NCI-H187 (cell line): Measurements from ENCODE around the gene FRMD4A.
"Not testable (repeated sequence)": the region's sequence is repeated elsewhere in the genome, so short reads cannot be mapped to it uniquely, and the experiment has no call there.

Experiments used
- DNase-seq, 2 experiments: peaks; one replicate each; lab custom pipeline; 2025; lab: John Stamatoyannopoulos, UW

FRMD4A gene

DNA sequence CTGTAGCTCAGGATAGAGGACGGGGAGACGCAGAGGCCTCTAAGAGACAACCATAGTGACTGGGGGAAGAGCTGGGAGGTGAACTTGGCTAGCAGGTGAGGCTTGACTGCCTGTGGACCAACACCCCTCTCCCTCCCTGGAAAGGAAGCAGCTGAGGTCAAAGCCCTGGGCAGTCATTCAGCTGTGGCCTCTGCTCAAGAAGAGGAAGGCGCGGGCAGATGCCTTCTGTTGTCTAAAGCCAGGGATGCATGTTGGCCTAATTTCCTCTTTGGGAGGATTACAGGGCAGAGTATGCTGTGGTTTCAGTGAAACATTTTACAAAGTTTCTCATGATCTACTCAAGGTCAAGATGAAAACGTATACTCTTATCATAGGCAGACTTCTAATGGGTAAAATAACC lies 416.8 kb downstream of the FRMD4A start:
- DNase-seq: no peak

DNA sequence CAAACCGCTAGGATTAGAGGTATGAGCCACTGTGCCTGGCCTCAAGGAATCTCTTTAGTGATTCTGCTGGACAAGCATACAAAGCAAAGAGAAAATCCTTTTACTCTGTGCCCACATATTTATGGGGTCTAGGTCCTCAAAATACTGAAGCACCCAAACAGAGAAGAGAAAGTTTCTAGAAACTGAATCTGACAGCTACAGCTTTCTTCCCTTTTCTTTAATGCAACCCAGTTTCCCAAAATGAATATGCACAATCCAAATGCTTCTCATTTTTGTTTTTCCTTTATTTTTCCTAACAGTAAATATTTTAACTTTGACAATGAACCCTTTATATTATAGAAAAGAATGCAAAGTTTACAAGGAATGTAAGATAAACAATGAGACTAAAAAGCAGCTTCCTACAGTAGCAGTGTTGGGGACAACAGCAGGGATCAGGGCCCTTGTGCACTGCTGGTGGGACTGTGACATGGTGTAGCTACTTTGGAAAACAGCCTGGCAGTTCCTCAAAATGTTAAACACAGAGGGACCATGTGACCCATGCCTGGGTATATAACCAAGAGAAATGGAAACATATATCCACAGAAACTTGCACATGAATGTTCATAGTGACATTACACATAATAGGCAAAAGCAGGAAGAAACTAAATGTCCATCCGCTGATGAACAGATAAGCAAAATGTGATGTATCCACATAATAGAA lies 418.8 kb downstream of the FRMD4A start:
- DNase-seq: no peak

DNA sequence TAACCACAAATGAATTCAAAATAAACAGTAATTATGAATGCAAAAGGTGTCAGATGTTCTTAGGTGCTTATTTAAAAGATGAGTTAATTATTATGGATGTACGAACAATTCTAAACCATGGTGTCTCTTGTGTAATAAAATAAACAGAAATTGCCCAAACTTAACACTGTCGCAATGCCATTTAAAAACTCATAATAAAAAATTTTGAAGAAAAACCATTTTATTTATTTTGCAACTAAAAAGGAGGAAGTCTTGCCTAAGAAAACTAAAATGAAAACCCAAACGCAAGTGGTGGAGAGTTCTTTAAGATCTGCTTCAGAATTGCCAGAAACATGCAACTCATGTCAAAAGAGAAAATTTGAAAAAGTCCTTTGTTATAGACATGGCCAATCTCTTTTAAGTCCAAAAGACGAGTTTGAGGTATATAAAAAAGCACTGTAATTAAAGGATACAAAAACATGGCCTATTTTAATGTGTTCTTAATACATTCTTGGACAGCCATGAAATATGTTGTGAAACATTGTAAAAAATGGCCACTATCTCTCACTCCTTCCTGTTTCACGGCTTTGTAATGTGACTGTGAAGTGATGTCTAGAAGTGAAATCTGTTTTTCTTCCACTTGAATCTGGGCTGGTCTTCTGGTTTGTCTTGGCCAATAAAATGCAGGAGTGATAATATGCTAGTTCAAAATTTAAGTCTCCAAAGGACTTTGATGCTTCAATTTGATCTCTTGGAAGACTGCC lies 421.0 kb downstream of the FRMD4A start:
- no peak for DNase-seq

DNA sequence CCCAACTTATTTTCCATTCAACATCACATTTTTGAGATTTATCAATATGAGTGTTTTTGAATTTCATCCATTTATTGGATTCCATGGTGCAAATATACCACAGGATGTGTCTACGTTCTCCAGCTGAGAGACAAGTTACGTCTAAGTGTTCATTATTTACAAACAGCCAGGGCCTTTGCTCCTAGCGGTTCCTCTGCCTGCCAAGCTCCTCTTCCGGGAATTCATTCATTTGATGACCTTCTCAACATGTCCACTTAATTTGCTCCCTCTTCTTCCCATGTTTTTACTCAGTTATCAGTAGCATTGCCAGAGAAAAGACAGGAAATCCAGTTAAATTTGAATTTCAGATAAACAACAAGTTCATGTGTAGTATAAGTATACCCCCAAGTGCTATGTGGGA lies 422.2 kb downstream of the FRMD4A start:
- no peak for DNase-seq

DNA sequence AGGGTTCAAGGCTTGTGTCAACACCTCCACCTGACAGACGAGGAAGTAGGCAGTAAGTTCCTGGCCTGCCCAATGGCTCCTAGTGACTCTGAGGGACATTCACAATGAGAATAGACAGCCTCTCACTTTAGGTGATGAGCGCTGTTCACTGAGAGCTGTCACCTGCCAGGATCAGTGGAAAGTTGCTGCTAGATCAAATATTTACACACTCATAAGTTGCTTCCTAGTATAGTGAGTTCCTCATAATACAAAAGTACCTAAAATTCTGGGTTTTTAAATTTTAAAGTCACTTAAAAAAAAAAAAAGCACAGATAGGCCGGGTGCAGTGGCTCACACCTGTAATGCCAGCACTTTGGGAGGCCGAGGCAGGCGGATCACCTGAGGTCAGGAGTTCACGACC lies 423.2 kb downstream of the FRMD4A start:
- DNase-seq: no peak

DNA sequence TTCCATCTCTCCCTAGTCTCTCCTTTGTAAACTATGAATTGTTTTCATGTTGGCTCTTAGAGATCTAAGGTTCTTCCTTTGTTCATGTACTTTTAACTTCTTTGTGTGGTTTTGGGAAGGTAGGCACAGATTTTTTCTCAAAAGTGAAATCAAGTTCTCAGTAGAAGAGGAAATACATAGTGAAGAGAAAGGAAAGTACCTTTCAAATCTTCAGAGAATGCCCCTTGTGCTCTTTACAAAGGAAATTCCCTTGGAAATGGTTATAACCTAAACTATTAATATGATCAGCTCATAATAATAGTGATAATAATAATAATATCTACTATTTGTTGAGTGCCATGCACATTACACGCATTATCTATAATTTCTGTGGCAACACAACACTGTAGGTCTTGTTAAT lies 425.4 kb downstream of the FRMD4A start:
- no peak for DNase-seq

DNA sequence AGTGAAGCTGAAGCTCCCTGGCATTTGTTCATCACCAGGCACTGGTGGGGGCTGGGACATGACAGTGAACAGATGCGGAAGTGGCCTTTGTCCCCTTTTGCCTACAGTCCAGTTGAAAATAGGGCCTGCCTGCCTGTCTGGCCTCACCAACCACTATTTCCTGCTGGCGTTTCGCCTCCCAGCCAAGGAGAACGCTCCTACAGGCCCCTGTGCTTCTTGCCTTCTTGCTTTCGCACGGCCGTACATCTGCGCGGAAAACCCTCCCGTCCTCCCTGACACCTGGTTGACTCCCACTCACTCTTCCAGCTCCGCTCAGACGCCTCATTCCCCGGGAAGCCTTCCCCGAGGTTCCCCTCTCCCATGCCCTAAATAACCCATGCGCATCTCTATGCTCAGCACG lies 426.7 kb downstream of the FRMD4A start:
- DNase-seq: no peak

DNA sequence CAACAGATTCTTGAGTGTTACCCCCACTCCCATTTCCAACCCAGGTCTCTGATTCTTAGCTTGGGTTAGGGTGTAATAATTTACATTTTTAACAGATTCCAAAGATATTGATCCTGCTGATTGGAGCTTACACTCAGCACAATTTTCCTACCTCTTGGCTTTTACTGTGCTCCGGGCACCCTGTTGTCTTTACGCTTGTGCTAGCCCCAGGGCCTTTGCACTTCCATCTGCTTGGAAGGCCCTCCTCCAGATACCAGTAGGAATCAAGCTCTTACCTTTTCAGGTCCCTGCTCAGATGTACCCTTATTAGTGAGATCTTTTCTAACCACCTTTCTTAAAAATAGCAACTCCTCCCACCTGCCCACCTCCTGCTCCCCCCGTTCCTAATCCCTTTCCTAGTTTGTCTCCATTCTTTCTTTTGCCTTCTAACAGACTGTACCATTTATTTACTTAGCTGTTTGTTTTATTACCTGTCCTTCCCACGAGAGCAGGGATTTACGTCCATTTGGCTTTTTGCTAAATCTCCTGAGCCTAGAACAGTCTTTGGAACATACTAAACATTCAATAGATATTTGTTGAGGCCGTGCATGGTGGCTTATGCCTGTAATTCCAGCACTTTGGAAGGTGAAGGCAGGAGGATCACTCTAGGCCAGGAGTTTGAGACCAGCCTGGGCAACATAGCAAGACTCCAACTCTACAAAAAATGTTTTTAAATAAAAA lies 427.7 kb downstream of the FRMD4A start:
- no peak for DNase-seq

DNA sequence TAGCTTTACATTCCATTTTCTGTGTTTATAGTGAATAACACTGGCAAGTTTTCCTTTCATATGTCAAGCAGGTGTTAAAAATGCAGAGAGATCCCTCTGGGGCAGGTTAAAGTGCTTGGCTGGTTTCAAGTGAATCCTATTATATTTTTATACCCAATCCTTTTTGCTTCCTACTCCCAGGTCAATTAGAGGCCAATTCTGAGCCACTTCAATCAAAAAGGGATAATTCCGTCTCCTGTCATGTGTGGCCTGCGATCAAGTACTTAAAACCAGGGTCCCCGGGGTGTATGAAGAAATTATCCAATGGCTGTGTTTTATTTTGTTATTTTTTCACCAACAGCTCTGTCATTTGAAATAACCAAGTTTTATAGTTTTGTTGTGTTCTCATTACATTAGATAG lies 430.8 kb downstream of the FRMD4A start:
- DNase-seq: no peak

DNA sequence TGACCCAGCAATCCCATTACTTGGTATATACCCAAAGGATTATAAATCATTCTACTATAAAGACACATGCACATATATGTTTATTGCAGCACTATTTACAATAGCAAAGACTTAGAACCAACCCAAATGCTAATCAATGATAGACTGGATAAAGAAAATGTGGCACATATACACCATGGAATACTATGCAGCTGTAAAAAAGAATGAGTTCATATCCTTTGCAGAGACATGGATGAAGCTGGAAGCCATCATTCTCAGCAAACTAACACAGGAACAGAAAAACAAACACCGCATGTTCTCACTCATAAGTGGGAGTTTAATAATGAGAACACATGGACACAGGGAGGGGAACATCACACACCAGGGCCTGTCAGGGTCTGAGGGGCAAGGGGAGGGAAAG lies 434.6 kb downstream of the FRMD4A start:
- DNase-seq: not testable (repeated sequence)

DNA sequence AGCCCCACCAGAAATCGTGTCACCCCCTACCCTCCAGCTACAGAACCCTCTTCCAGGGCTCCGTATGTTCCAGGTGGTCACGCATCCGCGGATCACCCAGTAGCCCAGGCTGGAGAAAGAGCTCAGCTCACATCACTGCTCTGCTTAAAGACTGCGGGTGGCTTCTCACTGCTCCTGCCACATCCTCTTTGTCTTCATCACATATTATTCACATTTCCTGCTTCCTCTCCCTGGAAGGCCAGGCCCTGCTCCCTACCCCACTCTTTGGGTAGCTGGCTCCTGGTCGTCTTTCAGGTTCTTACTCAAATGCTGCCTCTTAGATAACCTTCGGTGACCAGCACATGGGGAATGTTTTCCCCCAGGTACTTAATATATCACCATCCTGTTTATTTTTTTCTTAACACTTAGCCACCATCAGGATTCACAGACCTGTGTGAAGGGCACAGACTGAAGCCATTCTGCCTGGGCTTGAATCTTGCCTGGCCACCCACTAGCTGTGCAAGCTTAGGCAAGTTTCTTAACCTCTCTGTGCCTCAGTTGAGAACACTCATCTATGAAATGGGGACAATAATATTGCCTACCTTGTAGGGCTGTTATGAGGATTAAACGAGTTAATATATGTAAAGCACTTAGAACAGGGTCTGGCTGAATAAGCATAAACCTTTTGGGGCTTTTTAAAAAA lies 436.2 kb downstream of the FRMD4A start:
- no peak for DNase-seq

DNA sequence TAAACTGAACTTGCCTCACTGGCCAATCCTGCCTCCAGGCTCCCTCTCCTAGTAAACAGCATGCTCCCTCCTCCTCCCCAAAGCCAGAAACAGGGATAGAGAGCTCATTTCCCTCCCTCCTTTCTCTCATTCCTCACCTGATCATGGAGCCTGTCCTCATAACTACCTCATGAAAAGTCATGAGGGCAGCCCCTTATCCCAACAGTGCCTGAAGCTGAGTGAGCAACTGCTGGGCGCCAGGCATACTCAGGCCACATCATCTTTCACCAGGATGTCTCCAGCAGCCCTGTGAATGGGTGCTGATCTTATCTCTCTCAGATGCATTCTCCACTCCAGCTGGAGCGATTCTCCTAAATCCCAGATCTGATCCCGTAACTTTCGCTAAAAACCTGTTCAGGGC lies 436.8 kb downstream of the FRMD4A start:
- no peak for DNase-seq

DNA sequence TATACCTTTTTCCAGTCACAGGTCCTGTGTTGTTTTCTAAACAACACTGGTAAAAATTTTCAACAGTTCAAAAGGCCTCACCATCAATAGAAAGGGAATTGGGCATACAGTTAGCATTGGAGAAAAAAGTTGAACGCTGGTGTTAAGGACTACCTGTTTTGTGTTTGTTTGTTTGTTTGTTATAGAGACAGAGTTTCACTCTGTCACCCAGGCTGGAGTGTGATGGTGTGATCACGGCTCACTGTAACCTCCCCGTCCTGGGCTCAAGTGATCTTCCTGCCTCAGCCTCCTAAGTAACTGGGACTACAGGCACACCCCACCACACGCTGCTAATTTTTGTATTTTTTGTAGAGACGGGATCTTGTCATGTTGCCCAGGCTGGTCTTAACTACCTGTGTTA lies 437.9 kb downstream of the FRMD4A start:
- DNase-seq: no peak

DNA sequence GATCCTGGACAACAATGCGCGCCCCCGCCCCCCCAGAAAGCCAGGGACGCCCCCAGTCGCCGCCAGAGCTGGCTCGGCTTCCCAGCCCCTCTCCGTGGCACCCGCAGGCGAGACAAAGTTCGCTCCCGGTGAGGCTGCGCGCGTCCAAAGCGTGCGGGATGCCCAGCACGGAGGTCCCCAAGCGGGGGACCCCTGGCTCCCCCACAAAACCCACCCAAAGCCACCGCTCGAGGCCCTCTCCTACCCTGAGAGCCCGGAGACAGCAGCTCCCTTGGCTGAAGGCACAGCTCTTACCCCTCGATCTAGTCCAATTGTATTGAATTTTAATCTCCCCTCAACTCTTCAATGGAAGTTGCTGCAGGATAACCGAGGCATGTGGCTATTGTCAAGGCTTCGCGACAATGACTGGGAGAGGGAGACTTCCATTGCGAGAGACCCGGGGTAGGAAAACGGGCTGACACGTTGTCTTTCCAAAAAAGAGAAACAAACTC lies 438.7 kb downstream of the FRMD4A start:
- no peak for DNase-seq

DNA sequence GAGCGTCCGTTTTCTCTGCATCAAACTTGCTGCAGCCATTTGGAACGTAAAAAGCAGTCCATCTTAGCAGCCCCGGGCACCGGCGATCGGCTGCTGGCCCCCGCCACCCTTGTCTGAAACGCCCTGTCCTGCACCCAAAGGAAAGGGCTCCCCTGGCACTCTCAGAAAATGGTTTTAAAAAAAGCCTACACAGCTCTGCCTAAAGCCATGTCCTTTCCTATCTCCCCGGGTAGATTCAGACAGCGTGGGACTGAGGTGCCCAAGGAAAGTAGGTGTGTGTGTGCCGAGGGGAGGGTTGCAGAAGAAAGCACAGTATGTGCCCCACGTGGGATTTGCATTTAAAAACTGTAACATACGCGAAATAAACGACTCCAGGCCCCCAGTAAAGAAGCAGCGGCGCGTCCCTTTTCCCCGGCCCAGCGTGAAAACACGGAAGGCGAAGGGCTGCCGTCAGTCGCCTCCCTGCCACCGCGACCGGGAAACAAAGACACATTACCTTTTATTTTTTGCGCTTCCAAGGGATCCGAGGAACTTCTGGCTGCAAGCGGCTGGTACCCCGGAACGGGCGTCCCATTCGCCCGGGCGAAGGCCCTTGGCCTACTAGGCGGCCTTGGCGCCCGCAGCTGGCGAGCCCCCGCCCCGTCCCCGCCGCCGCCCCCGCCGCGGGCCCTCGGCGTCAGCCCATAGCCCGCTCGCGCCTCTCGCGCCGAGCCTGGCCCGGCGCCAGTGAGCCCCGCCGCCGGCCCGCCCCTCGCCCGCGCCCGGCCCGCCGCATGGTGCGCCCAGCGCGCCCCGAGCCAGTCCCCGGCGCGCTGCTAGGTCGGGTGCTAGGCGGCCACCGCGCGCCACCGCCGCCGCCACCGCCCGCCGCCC lies 439.4 kb downstream of the FRMD4A start:
- DNase-seq: no peak

DNA sequence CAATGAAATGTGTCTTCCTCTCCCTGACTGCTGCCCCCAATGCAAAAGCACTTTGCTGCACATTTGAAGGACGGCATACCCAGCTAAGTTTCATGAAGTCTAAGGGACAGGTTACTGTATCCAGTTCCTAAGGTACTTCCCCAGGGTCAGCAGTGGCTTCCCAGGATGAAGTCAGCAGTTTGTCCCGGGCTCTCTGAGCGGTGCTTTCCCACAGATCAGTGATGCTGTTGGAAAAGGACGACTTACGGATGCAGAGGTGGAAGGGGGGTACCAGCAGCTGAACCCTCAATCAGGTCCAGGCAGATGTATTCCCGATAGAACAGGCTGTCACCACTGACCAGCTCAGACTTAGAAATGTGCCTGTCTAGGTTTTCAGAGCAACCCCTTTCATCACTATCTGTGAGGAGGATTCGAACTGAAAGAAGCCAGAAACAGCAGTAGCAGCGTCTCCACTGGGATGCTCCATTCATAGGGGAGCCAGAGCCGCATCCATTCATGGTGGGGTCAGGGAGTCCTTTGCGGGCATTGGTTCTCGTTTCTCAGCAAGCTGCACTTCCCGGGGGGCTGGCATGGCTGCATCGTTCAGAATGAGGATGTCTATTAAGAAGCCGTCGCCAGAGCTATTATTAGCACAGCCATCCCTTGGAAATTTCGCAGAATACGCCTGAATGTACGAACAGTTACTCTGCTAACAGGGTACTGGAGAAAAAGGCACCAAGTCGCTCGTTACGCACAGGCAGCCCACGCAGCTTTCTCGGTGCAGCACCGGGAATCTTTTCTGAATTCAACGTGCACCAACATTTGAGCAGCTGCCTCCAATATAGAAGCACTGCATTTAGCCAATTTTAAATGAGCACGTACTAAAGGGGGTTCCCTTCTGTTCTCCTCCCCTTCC lies 440.2 kb downstream of the FRMD4A start:
- DNase-seq: no peak

DNA sequence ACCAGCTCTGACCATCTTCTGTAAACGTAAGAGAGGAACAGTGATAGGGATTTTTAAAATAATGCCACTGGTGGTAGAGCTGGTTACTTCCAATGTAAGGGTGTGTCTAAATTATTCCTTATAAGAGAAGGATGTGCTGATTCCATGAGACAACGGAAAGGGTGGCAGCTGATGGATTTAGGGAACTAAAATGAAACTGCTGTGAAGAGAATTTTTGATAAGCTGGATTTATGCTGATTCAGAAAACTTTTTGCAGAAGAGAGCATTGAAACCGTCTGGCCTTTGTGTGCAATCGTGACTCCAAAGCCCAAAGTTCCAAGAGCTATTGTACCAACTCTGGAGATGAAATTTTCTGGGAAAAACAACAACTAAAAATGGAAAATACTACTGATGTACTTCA lies 443.0 kb downstream of the FRMD4A start:
- no peak for DNase-seq

DNA sequence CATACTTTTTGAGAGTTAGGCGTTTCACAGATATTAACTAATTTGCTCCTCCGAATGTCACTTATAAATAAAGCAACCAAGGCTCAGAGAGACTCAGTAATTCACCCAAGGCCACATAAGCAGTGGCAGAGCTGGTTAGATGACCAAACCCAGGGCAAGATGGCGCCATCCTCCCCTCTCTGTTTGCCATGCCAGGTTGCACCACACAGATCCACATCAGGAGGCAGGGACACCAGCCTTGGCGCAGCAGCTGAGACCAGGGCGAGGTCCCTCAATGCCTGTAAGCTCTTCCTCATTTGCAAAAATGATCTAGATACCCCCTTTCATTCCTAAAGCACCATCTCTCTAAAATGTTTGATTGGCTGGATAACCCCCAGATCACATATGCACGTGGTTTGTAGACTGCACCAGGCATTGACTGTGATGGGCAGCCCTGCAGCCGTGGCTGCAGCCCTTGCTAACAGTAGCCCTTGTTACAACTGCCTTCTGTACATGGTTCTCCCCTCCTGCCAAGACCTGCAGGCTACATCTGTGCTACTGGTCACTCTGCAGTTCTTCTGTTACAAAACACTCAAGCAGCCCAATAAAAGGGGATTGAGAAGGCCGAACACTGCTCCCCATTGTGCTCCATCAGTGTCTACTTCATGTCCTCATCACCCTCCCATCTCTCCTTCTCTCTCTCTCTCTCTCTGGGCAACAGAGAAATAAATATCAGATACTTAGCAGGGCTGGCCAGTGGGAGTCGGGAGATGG lies 445.3 kb downstream of the FRMD4A start:
- no peak for DNase-seq

DNA sequence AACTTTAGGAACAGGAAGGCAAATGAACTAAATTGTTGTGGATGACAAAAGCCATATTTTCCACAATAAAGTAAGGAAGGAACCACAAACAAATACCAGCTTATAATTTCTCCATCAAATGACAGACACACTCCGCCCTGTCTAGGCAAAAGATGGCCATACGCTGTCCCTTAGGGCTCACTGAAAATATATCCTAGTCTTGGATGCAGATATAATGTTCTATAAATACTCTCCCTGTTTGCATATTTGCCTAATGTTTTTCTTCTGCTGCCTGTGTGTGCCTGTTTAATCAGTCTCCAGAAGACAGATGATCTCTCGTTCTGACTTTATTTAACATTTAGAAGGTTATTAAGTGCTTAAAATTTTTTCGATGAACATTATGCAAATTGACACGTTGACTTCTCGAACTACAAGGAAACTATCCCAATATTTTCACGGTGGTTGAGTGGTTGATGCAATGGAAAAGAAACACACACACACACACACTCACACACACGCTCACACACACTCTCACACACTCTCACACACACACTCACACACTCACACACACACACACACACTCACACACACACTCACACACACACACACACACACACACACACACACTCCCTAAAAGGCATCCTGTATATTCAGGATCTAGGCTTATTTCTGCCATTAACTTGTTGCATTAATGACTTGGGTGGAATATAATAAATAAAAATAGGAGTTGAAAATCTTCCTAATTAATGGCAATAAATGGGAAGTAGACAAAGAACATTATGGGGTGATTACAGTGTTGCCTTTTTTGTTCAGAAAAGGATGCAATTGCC lies 446.9 kb downstream of the FRMD4A start:
- DNase-seq: no peak
